Endothelial cell of umbilical vein (primary cell): Measurements from ENCODE around the gene PLXNB1. TPM values are rescaled to one million over a fixed set of nuclear protein-coding genes. Genes with fewer than 3 reads are reported as not detected.
A peak's percentile ranks its signal among the peaks of the same experiment; 100 is the strongest.

Experiments used
- BruUV-seq: library from RNA; stranded (reverse); fragments of 400-500 nt; replicated peaks from 2 replicates; lab custom pipeline; 2021; lab: Mats Ljungman, UMichigan
- CTCF ChIA-PET: fragments of 300-600, 350-600 bp; sonication (Branson Sonifier 250); formaldehyde crosslinking; loops from one replicate; lab custom pipeline; 2021; ENCODE audit warnings: antibody characterized with exemption, inconsistent platforms; lab: Charles Lee
- POLR2A ChIA-PET: fragments of 300-600, 350-600 bp; sonication (Branson Sonifier 250); formaldehyde crosslinking; loops from one replicate; lab custom pipeline; 2021; ENCODE audit warnings: antibody characterized with exemption, inconsistent platforms; lab: Charles Lee
- DNase-seq: peaks from one replicate; pipeline ENCODE4 v3.0.0-alpha.2; 2011; ENCODE audit warnings: low read depth, low spot score
- FAIRE-seq: peaks from 2 replicates; lab custom pipeline; 2011; peaks lifted over from hg19 to GRCh38; lab: Jason Lieb, UNC
- H2AFZ ChIP-seq: 2 replicates; pipeline ENCODE4 v1.6.0; 2012; ENCODE audit warnings: low read depth, low read length, control low read depth, inconsistent platforms
- H3K27ac ChIP-seq: 2 replicates; pipeline ENCODE4 v1.5.1; 2011; ENCODE audit warnings: low read depth, mild to moderate bottlenecking, control low read depth, low read length, moderate library complexity; ENCODE audit not compliant: insufficient read depth
- H3K27me3 ChIP-seq, 2 experiments: 2 replicates each; pipeline versions ENCODE4 v1.6.0 to v1.6.1; 2011; ENCODE audit warnings: low read length in 2 of 2, mixed read lengths in 1 of 2; ENCODE audit not compliant: control insufficient read depth in 2 of 2, insufficient read depth in 2 of 2
- H3K36me3 ChIP-seq, 2 experiments: 2 replicates in 1 of 2; 3 replicates in 1 of 2; pipeline ENCODE4 v1.5.1; 2011; ENCODE audit warnings: low read length in 2 of 2, mild to moderate bottlenecking in 1 of 2, moderate library complexity in 1 of 2; ENCODE audit not compliant: control insufficient read depth in 2 of 2, insufficient read depth in 2 of 2; ENCODE audit errors: extremely low read depth in 1 of 2
- H3K4me1 ChIP-seq: 3 replicates; pipeline ENCODE4 v1.5.1; 2011; ENCODE audit warnings: mild to moderate bottlenecking, low read length; ENCODE audit not compliant: control insufficient read depth, insufficient read depth; ENCODE audit errors: extremely low read depth
- H3K4me2 ChIP-seq: 2 replicates; pipeline ENCODE4 v1.6.1; 2011; ENCODE audit warnings: low read length, control low read depth, mixed read lengths; ENCODE audit not compliant: insufficient read depth
- H3K4me3 ChIP-seq, 3 experiments: fragments of 200-600 bp in 1 of 3; sonication (generic), shearing (Covaris generic) in 1 of 3; replicated peaks in 1 of 3; 2 replicates each; pipeline ENCODE4 v1.5.1; 2011 to 2016; ENCODE audit warnings: control low read depth in 3 of 3, low read length in 3 of 3, mild to moderate bottlenecking in 2 of 3, inconsistent platforms in 1 of 3, low read depth in 1 of 3, moderate library complexity in 1 of 3; ENCODE audit not compliant: insufficient read depth in 1 of 3
- H3K79me2 ChIP-seq: 2 replicates; pipeline ENCODE4 v1.6.0; 2012; ENCODE audit warnings: low read length, inconsistent platforms; ENCODE audit not compliant: control insufficient read depth, insufficient read depth
- H3K9ac ChIP-seq: replicated peaks from 2 replicates; pipeline ENCODE3; 2011; ENCODE audit warnings: low read length, control low read depth; ENCODE audit not compliant: insufficient read depth; ENCODE audit errors: extremely low read depth
- H3K9me1 ChIP-seq: replicated peaks from 3 replicates; pipeline ENCODE4 v1.6.0; 2011; ENCODE audit warnings: mild to moderate bottlenecking, low read length; ENCODE audit not compliant: control insufficient read depth, insufficient read depth; ENCODE audit errors: extremely low read depth
- H3K9me3 ChIP-seq: replicated peaks from 2 replicates; pipeline ENCODE4 v1.5.1; 2012; ENCODE audit warnings: low read length, inconsistent platforms; ENCODE audit not compliant: control insufficient read depth, insufficient read depth
- H4K20me1 ChIP-seq: replicated peaks from 2 replicates; pipeline ENCODE3; 2011; ENCODE audit warnings: mild to moderate bottlenecking, low read length; ENCODE audit not compliant: control insufficient read depth, insufficient read depth; ENCODE audit errors: extremely low read depth
- CTCF ChIP-seq, 2 donors: IDR thresholded peaks; 1 replicate in 1 of 2; 2 replicates in 1 of 2; pipeline ENCODE4 v1.5.1; 2011; ENCODE audit warnings: low read length in 2 of 2, mild to moderate bottlenecking in 2 of 2, moderate library complexity in 2 of 2, control low read depth in 1 of 2, inconsistent platforms in 1 of 2, low read depth in 1 of 2; ENCODE audit not compliant: insufficient read depth in 1 of 2; ENCODE audit errors: extremely low read depth in 1 of 2
- EZH2 ChIP-seq: IDR thresholded peaks from 2 replicates; pipeline ENCODE4 v1.6.1; 2012; ENCODE audit warnings: borderline replicate concordance, low read depth, mild to moderate bottlenecking, moderate library complexity, low read length, inconsistent platforms; ENCODE audit not compliant: severe bottlenecking
- FOS ChIP-seq: IDR thresholded peaks from 2 replicates; pipeline ENCODE4 v1.6.1; 2011; ENCODE audit warnings: mild to moderate bottlenecking, low read length, moderate library complexity, borderline replicate concordance; ENCODE audit not compliant: insufficient read depth
- GATA2 ChIP-seq: IDR thresholded peaks from 2 replicates; pipeline ENCODE4 v1.7.0; 2011; ENCODE audit warnings: low read depth, mild to moderate bottlenecking, moderate library complexity, mixed read lengths, low read length; ENCODE audit not compliant: insufficient read length, insufficient read depth
- JUN ChIP-seq: IDR thresholded peaks from 2 replicates; pipeline ENCODE4 v1.6.1; 2011; ENCODE audit warnings: borderline replicate concordance, low read depth; ENCODE audit not compliant: insufficient read length, insufficient read depth
- MAX ChIP-seq: IDR thresholded peaks from 2 replicates; pipeline ENCODE4 v1.6.1; 2011; ENCODE audit not compliant: insufficient read depth, insufficient read length
- MYC ChIP-seq: IDR thresholded peaks from one replicate; pipeline ENCODE4 v1.6.1; 2011; ENCODE audit warnings: mild to moderate bottlenecking, low read depth, low read length
- POLR2A ChIP-seq: IDR thresholded peaks from 2 replicates; pipeline ENCODE4 v1.6.1; 2012; ENCODE audit warnings: low read depth, mild to moderate bottlenecking, control low read depth, low read length
- POLR2AphosphoS5 ChIP-seq: IDR thresholded peaks from 2 replicates; pipeline ENCODE4 v1.6.1; 2012; ENCODE audit warnings: low read depth, mild to moderate bottlenecking, control low read depth, low read length, moderate library complexity; ENCODE audit not compliant: insufficient read depth
- dilution Hi-C: fragments of 300-500 bp; cut with MboI; formaldehyde crosslinking; loops from one replicate; pipeline ENCODE4 v1.15.0; 2019; ENCODE audit warnings: low sequenced_read_pairs; ENCODE audit not compliant: extremely low pct_ligation_motif_present
- intact Hi-C: fragments of 100-400 bp; cut with micrococcal nuclease; formaldehyde crosslinking; loops from one replicate; pipeline ENCODE4 v1.10.0; 2022
- polyA plus RNA-seq, 4 experiments: library from polyadenylated mRNA; depleted of rRNA in 3 of 4; stranded (reverse) in 3 of 4; unstranded in 1 of 4; fragments of >200 nt; gene quantifications; 2 replicates each; pipeline versions ENCODE4 v1.2.1 to v1.2.3, GENCODE V29; 2011 to 2012; ENCODE audit warnings: missing spikeins in 1 of 4
- total RNA-seq: library from RNA; stranded (reverse); gene quantifications from 2 replicates; pipeline ENCODE4 v1.2.3, GENCODE V29; 2021

The PLXNB1 gene
- total and polyA plus RNA-seq, 2 donors (not counting 3 experiments of a cell fraction or from before 2014, with no cell fraction given) = 43.1 to 45.2 TPM

GRCh38 chr3:48478626-48479555 is 49.0 kb upstream of the PLXNB1 start:
- Histone ChIP-seq H4K20me1 (no peaks in the 10 kb centered on the region), H3K27ac (no peak overlapping the region), H3K27me3 (no peaks in the 10 kb centered on the region), H2AFZ (no peak overlapping the region), H3K4me3 (no peak overlapping the region), H3K9ac (no peak overlapping the region), H3K9me1 (no peaks in the 10 kb centered on the region), H3K79me2 (no peaks in the 10 kb centered on the region), H3K4me2 (no peak overlapping the region), H3K9me3 (no peaks in the 10 kb centered on the region), H3K4me1 (no peaks in the 10 kb centered on the region), H3K36me3 (peaks cover 0 to 9% of the 10 kb centered on the region in 2 experiments)
- dilution Hi-C loops (no loop called here), intact Hi-C loops (no loop called here)
- FAIRE-seq = no peak
- BruUV-seq = no TSS peak
- CTCF ChIA-PET = no interaction called here
- TF ChIP-seq JUN = no peak
- no peak for TF ChIP-seq CTCF (IDR thresholded peaks at IDR 0.05; ENCODE audit: extremely low read depth in 1 of 2, insufficient read depth in 1 of 2, low read depth in 1 of 2, low read length in 2 of 2)
- TF ChIP-seq GATA2 = no peak
- no peak for TF ChIP-seq MYC
- TF ChIP-seq MAX = no peak
- no peak for TF ChIP-seq FOS
- no peak for TF ChIP-seq POLR2AphosphoS5
- no peak for TF ChIP-seq POLR2A
- no peak for TF ChIP-seq EZH2
- POLR2A ChIA-PET = no interaction called here
- peak; percentile 31 for DNase-seq
